Left lung (tissue), 10 donors: ENCODE measurements around the gene GPR183. TPM values are rescaled to one million over a fixed set of nuclear protein-coding genes. Genes with fewer than 3 reads are reported as not detected.

Experiments
- ATAC-seq: fragments of 200-7000 bp; cut with Tn5 transposase; one replicate; pipeline ENCODE4 v1.9.1; 2020; ENCODE audit warnings: moderate library complexity
- DNase-seq, 4 donors: peaks; one replicate each; pipeline ENCODE4 v3.0.0-alpha.2; 2013 to 2020
- H3K27ac ChIP-seq, 2 donors: fragments of 200-600 bp; sonication (generic) in 1 of 2; one replicate each; pipeline versions ENCODE4 v1.5.0 to v1.8.0; 2020 to 2021
- H3K27me3 ChIP-seq, 2 donors: fragments of 200-600 bp; sonication (generic) in 1 of 2; one replicate each; pipeline versions ENCODE4 v1.5.0 to v1.8.0; 2020 to 2021
- H3K36me3 ChIP-seq, 2 donors: fragments of 200-600 bp; sonication (generic) in 1 of 2; one replicate each; pipeline versions ENCODE4 v1.5.0 to v1.8.0; 2020 to 2021
- H3K4me1 ChIP-seq, 2 donors: fragments of 200-600 bp; one replicate each; pipeline ENCODE4 v1.8.0; 2021
- H3K4me3 ChIP-seq, 2 donors: fragments of 200-600 bp; sonication (generic) in 1 of 2; one replicate each; pipeline versions ENCODE4 v1.5.0 to v1.8.0; 2020 to 2021; ENCODE audit warnings: mild to moderate bottlenecking in 1 of 2
- H3K9me3 ChIP-seq, 2 donors: fragments of 200-600 bp; sonication (generic) in 1 of 2; one replicate each; pipeline versions ENCODE4 v1.5.0 to v1.8.0; 2020 to 2021
- CTCF ChIP-seq, 2 donors: fragments of 200-600 bp; sonication (generic) in 1 of 2; IDR thresholded peaks; one replicate each; pipeline versions ENCODE4 v1.5.0 to v1.8.0; 2021; ENCODE audit warnings: antibody characterized with exemption in 2 of 2
- intact Hi-C, 2 donors: fragments of 100-400 bp; cut with DNase I; formaldehyde crosslinking; loops; one replicate each; pipeline versions ENCODE4 v1.11.2 to v1.14.2; 2022
- polyA plus RNA-seq, 6 donors: library from polyadenylated mRNA; unstranded; fragments of 120-200 nt; gene quantifications; one replicate each; pipeline ENCODE4 v1.2.1, GENCODE V29; 2013; ENCODE audit not compliant: insufficient read length in 6 of 6
- total RNA-seq, 2 donors: library from RNA; stranded (reverse); fragmentation: NEBNext Ultra II Directional; extraction: Animal tissue kit (Norgen Biotek cat#: 25700); gene quantifications; one replicate each; pipeline ENCODE4 v1.2.1, GENCODE V29; 2021
- donor health status: DM: no; HTN: yes; CAD: no.
- donor health status: DM: no; HTN: no; CAD: no.

The GPR183 gene
- total and polyA plus RNA-seq, 8 donors: 7.4 to 11.3 (median 9.5) TPM

GRCh38 chr13:99296398-99296797 lies 10.8 kb downstream of the GPR183 start:
- DNase-seq (no peak), ATAC-seq (no peak)
- H3K9me3 ChIP-seq: no peaks in the 10 kb centered on the region
- H3K27ac ChIP-seq: peak overlapping the region in 1 of 2 donors; percentile 66
- no peak overlapping the region for H3K4me3 ChIP-seq
- H3K4me1 ChIP-seq: peaks cover 0 to 55% of the 10 kb centered on the region in 2 donors
- no peaks in the 10 kb centered on the region for H3K27me3 ChIP-seq
- intact Hi-C loops: no loop called here
- H3K36me3 ChIP-seq: peaks cover 0 to 13% of the 10 kb centered on the region in 2 donors
- TF ChIP-seq CTCF (IDR thresholded peaks at IDR 0.05): no peak

- DNase-seq: no peak
- Histone ChIP-seq H3K27ac (peak overlapping the region in 1 of 2 donors; percentile 66), H3K4me1 (peaks cover 0 to 54% of the 10 kb centered on the region in 2 donors), H3K27me3 (no peaks in the 10 kb centered on the region), H3K9me3 (no peaks in the 10 kb centered on the region), H3K36me3 (peaks cover 0 to 13% of the 10 kb centered on the region in 2 donors), H3K4me3 (no peak overlapping the region)
- intact Hi-C loops: no loop called here
- TF ChIP-seq CTCF (IDR thresholded peaks at IDR 0.05): no peak
- ATAC-seq: no peak
These were observed 11.5 kb downstream of the GPR183 start for GRCh38 chr13:99295488-99296252.

- Histone ChIP-seq H3K4me3 (no peak overlapping the region), H3K36me3 (peaks cover 0 to 13% of the 10 kb centered on the region in 2 donors), H3K27me3 (no peaks in the 10 kb centered on the region), H3K4me1 (peaks cover 0 to 53% of the 10 kb centered on the region in 2 donors), H3K9me3 (no peaks in the 10 kb centered on the region), H3K27ac (no peak overlapping the region)
- TF ChIP-seq CTCF (IDR thresholded peaks at IDR 0.05): no peak
- intact Hi-C loops: no loop called here
- ATAC-seq (no peak), DNase-seq (no peak)
These were observed 12.2 kb downstream of the GPR183 start for GRCh38 chr13:99294958-99295357.

- H3K27me3 ChIP-seq: no peaks in the 10 kb centered on the region
- ATAC-seq (no peak), DNase-seq (no peak)
- H3K4me1 ChIP-seq: peaks cover 0 to 53% of the 10 kb centered on the region in 2 donors
- H3K9me3 ChIP-seq: no peaks in the 10 kb centered on the region
- no peak overlapping the region for H3K4me3 ChIP-seq
- H3K36me3 ChIP-seq: peaks cover 0 to 13% of the 10 kb centered on the region in 2 donors
- no peak for TF ChIP-seq CTCF (IDR thresholded peaks at IDR 0.05)
- no peak overlapping the region for H3K27ac ChIP-seq
- intact Hi-C loops: no loop called here
These were observed 13.0 kb downstream of the GPR183 start for GRCh38 chr13:99294198-99294597.

- Histone ChIP-seq H3K4me1 (peaks cover 0 to 52% of the 10 kb centered on the region in 2 donors), H3K9me3 (no peaks in the 10 kb centered on the region), H3K27ac (peak overlapping the region in 1 of 2 donors; percentile 4), H3K27me3 (no peaks in the 10 kb centered on the region), H3K36me3 (peaks cover 0 to 13% of the 10 kb centered on the region in 2 donors), H3K4me3 (no peak overlapping the region)
- peak; percentile 35 for ATAC-seq
- intact Hi-C loops: no loop called here
- TF ChIP-seq CTCF (IDR thresholded peaks at IDR 0.05): no peak
- DNase-seq: no peak
These were observed 14.0 kb downstream of the GPR183 start for GRCh38 chr13:99293178-99293577.
